Endodermal cell (in vitro differentiated cells): ENCODE measurements around the gene PLPP7. TPM values are rescaled to one million over a fixed set of nuclear protein-coding genes. Genes with fewer than 3 reads are reported as not detected.

Source experiments
- DNase-seq: peaks from one replicate; pipeline ENCODE4 v3.0.0-alpha.2; 2017
- H3K27ac ChIP-seq: 2 replicates; pipeline ENCODE4 v1.5.1; 2013; ENCODE audit warnings: mild to moderate bottlenecking, low read depth, low read length, moderate library complexity
- H3K27me3 ChIP-seq: 2 replicates; pipeline ENCODE4 v1.6.1; 2013; ENCODE audit warnings: mild to moderate bottlenecking, low read length, moderate library complexity; ENCODE audit not compliant: insufficient read depth, control insufficient read depth, poor library complexity, severe bottlenecking
- H3K36me3 ChIP-seq: 2 replicates; pipeline ENCODE4 v1.7.0; 2013; ENCODE audit warnings: mild to moderate bottlenecking, low read length, moderate library complexity; ENCODE audit not compliant: control insufficient read depth, insufficient read depth
- H3K4me1 ChIP-seq: one replicate; pipeline ENCODE4 v1.7.0; 2013; ENCODE audit warnings: low read length; ENCODE audit not compliant: control insufficient read depth, insufficient read depth
- H3K4me3 ChIP-seq: 2 replicates; pipeline ENCODE4 v1.5.1; 2013; ENCODE audit warnings: mild to moderate bottlenecking, low read length, moderate library complexity
- H3K9ac ChIP-seq: 2 replicates; pipeline ENCODE4 v1.6.1; 2013; ENCODE audit warnings: mild to moderate bottlenecking, low read length, moderate library complexity; ENCODE audit not compliant: poor library complexity, severe bottlenecking; ENCODE audit errors: extremely low read depth
- H3K9me3 ChIP-seq: 2 replicates; pipeline ENCODE4 v1.6.1; 2013; ENCODE audit warnings: mild to moderate bottlenecking, low read length, moderate library complexity; ENCODE audit not compliant: control insufficient read depth
- H3K27ac Mint-ChIP-seq: 2 replicates; pipeline ENCODE4 v1.8.0; 2020; ENCODE audit warnings: mixed read lengths
- H3K27me3 Mint-ChIP-seq: 2 replicates; pipeline ENCODE4 v1.8.0; 2021; ENCODE audit warnings: mild to moderate bottlenecking, mixed read lengths; ENCODE audit not compliant: insufficient read depth
- H3K36me3 Mint-ChIP-seq: 2 replicates; pipeline ENCODE4 v1.8.0; 2020; ENCODE audit warnings: low read depth, mixed read lengths
- H3K4me1 Mint-ChIP-seq: 2 replicates; pipeline ENCODE4 v1.8.0; 2020; ENCODE audit warnings: mixed read lengths
- H3K4me3 Mint-ChIP-seq: 2 replicates; pipeline ENCODE4 v1.8.0; 2020; ENCODE audit warnings: mild to moderate bottlenecking, moderate library complexity, mixed read lengths
- H3K9me3 Mint-ChIP-seq: 2 replicates; pipeline ENCODE4 v1.8.0; 2020; ENCODE audit warnings: mild to moderate bottlenecking, mixed read lengths
- WGBS, 2 experiments: methylation state at CpG; one replicate each; pipeline versions ENCODE4 v1.1.5 to v1.1.7; 2013; ENCODE audit warnings: missing lambda C conversion rate in 2 of 2, mixed read lengths in 1 of 2; ENCODE audit not compliant: insufficient coverage in 1 of 2, insufficient read length in 1 of 2; 5-methylcytosine and 5-hydroxymethylcytosine counted together
- total RNA-seq, 2 donors: library from RNA; stranded (reverse); fragmentation: NEBNext Ultra II Directional in 1 of 2; extraction: Animal tissue kit (Norgen Biotek cat#: 25700) in 1 of 2; gene quantifications; 2 replicates in 1 of 2; 3 replicates in 1 of 2; pipeline ENCODE4 v1.2.1, GENCODE V29; 2021
- TF ChIP-seq, protein P1 (sequence below): fragments of 200-600 bp; sonication (generic); conservative IDR thresholded peaks from 2 replicates; pipeline ENCODE4 v1.5.0; 2021; ENCODE audit warnings: antibody characterized with exemption, mild to moderate bottlenecking

Gene PLPP7
- total RNA-seq, 2 donors from 2014 or later, result 4.1 to 5.6 TPM

DNA sequence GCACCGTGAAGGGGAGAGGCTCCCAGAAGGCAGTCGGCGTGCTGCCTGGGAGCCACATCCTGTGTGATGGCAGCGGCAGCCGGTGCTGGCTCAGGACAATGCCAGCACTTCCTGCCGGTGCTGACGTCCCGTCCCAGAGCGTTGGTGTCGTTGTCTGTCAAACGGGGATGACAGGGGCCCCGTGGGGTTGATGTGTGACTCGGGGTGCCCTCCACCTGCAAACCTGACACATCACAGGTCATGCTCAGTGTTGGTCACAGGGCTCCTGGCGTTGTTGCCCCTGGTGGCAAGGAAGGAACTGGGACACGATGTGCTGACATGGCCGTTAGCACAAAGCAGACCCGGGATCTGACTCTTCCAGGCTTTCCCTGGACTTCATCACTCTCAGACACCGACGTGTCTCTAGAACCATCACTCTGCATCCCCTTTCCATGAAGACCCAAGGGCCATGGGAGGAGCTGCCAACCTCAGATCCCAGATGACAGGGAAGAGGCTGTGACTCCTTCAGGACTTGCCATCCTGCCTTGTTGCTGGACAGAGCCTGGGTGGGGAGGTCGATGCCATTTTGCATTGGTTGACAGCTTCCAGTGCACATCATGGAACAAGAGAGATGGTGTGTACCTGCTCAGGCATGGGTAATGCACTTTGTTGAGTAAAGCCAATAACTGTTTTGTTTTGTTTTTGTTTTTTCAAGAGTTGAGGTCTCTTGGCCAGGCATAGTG is 21.5 kb downstream of the PLPP7 start:
- DNase-seq, result peak; percentile 73
- no peak overlapping the region for H3K27ac Mint-ChIP-seq
- 70 to 79% methylated on average over 19 to 20 of the region's 20 CpGs for WGBS, 2 experiments

GRCh38 chr9:131312246-131312645 is 22.7 kb downstream of the PLPP7 start:
- H3K9me3 ChIP-seq, result no peaks in the 10 kb centered on the region
- Mint-ChIP-seq H3K9me3 (peaks cover 4% of the 10 kb centered on the region), H3K4me3 (no peak overlapping the region), H3K27me3 (peaks cover 3% of the 10 kb centered on the region), H3K4me1 (no peaks in the 10 kb centered on the region), H3K36me3 (no peaks in the 10 kb centered on the region), H3K27ac (no peak overlapping the region)
- H3K27ac ChIP-seq, result no peak overlapping the region
- H3K9ac ChIP-seq, result no peak overlapping the region
- H3K4me3 ChIP-seq, result no peak overlapping the region
- TF ChIP-seq, protein P1, sequence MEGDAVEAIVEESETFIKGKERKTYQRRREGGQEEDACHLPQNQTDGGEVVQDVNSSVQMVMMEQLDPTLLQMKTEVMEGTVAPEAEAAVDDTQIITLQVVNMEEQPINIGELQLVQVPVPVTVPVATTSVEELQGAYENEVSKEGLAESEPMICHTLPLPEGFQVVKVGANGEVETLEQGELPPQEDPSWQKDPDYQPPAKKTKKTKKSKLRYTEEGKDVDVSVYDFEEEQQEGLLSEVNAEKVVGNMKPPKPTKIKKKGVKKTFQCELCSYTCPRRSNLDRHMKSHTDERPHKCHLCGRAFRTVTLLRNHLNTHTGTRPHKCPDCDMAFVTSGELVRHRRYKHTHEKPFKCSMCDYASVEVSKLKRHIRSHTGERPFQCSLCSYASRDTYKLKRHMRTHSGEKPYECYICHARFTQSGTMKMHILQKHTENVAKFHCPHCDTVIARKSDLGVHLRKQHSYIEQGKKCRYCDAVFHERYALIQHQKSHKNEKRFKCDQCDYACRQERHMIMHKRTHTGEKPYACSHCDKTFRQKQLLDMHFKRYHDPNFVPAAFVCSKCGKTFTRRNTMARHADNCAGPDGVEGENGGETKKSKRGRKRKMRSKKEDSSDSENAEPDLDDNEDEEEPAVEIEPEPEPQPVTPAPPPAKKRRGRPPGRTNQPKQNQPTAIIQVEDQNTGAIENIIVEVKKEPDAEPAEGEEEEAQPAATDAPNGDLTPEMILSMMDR, result no peak
- no peaks in the 10 kb centered on the region for H3K36me3 ChIP-seq
- no peaks in the 10 kb centered on the region for H3K27me3 ChIP-seq
- no peaks in the 10 kb centered on the region for H3K4me1 ChIP-seq
- DNase-seq, result no peak
- WGBS, 2 experiments, result 89 to 90% methylated on average over 8 to 9 of the region's 9 CpGs

More for the DNA sequence above, 21.5 kb downstream of the PLPP7 start:
- no peak overlapping the region for H3K4me3 Mint-ChIP-seq
- no peak overlapping the region for H3K27ac ChIP-seq
- peaks cover 4% of the 10 kb centered on the region for H3K36me3 Mint-ChIP-seq
- no peaks in the 10 kb centered on the region for H3K4me1 ChIP-seq
- no peaks in the 10 kb centered on the region for H3K9me3 ChIP-seq
- H3K4me3 ChIP-seq, result no peak overlapping the region
- H3K27me3 Mint-ChIP-seq, result peaks cover 4% of the 10 kb centered on the region
- peaks cover 3% of the 10 kb centered on the region for H3K9me3 Mint-ChIP-seq
- H3K27me3 ChIP-seq, result no peaks in the 10 kb centered on the region
- no peak overlapping the region for H3K9ac ChIP-seq
- TF ChIP-seq, protein P1, result peak; percentile 54
- no peaks in the 10 kb centered on the region for H3K4me1 Mint-ChIP-seq
- no peaks in the 10 kb centered on the region for H3K36me3 ChIP-seq

GRCh38 chr9:131312822-131313770 is 23.6 kb downstream of the PLPP7 start:
- no peaks in the 10 kb centered on the region for H3K27me3 ChIP-seq
- peaks cover 3% of the 10 kb centered on the region for H3K4me1 Mint-ChIP-seq
- no peak overlapping the region for H3K27ac Mint-ChIP-seq
- H3K9me3 Mint-ChIP-seq, result peaks cover 4% of the 10 kb centered on the region
- no peak for DNase-seq
- no peaks in the 10 kb centered on the region for H3K36me3 Mint-ChIP-seq
- WGBS, 2 experiments, result 95 to 96% methylated on average over 11 to 28 of the region's 28 CpGs
- no peak overlapping the region for H3K27ac ChIP-seq
- H3K4me1 ChIP-seq, result no peaks in the 10 kb centered on the region
- peaks cover 3% of the 10 kb centered on the region for H3K27me3 Mint-ChIP-seq
- no peaks in the 10 kb centered on the region for H3K9me3 ChIP-seq
- TF ChIP-seq, protein P1, result no peak
- H3K36me3 ChIP-seq, result no peaks in the 10 kb centered on the region
- no peak overlapping the region for H3K9ac ChIP-seq
- H3K4me3 ChIP-seq, result no peak overlapping the region
- H3K4me3 Mint-ChIP-seq, result no peak overlapping the region
